NT2/D1 (cell line): ENCODE measurements around the gene CPNE5.

ENCODE experiments used
- SUZ12 ChIP-seq: IDR thresholded peaks from 2 replicates; pipeline ENCODE4 v1.6.1; 2011; ENCODE audit not compliant: insufficient read length, insufficient read depth; ENCODE audit errors: extremely low read depth
- YY1 ChIP-seq: IDR thresholded peaks from 2 replicates; pipeline ENCODE4 v1.6.1; 2011; ENCODE audit not compliant: insufficient read length, insufficient read depth

DNA sequence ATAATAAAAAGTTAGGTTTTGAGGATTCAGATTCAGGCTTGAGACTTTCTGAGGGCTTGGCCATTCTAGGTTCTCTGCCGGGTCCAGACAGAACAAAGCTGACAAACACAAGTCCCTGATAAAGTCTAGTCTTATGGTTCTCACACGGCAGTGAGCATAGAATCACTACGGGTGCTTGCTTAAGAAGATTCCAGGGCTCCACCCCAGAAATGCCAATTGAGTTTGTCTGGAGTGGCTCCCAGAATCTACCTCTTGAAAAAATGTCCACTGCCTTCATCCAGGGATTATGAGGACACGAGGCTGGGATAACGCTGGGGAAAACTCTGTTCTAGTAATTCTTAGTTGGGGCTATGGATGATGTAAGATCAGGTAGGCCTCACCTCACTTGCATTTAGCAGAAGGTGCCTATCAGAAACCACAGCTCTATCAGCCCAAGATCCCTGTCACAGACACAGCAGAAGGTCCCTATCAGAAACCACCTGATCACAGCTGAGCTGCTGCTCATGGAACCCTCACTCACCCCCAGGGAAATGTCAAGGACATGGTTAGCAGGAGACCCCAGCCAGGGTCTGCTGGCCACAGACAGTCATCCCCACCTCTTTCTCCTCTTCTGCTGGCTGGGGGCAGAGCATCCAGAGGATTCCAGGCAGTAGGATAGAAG is 89.3 kb downstream of the CPNE5 start:
- TF ChIP-seq SUZ12: no peak
- TF ChIP-seq YY1: no peak
